ENCODE measurements around the gene PDXK.
"Not testable (repeated sequence)": the region's sequence is repeated elsewhere in the genome, so short reads cannot be mapped to it uniquely, and the experiment has no call there.

Gene PDXK

DNA sequence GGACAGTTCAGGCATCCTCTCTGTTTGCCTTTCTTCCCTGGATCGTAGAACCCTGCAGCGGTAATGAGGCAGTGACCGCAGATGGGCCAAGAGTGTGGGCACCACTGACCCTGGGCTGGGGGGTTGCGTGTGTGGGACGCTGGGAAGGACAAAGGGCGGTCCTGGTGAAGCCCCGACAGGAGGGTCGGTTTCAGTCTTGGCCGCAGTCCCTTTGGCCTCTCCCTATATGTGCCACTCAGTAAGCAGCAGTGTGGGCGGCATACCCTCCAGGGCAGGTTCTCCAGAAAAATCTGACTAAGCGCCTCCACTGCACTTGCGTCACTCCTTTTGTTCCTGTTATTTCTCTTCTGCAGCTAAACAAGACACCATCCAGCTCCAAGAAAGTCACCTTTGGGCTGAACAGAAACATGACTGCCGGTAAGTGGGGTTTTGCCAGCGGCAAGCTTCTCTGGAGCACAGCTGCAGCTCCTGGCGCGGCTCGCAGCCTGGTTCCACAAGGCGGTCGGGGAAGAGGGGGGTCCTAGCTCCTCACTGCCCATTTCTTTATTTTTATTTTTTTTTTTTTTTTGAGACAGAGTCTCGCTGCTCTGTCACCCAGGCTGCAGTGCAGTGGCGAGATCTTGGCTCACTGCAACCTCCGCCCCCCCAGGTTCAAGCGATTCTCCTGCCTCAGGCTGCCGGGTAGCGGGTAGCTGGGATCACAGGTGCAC lies 27.7 kb upstream of the PDXK start:
- no peaks in the 10 kb centered on the region for H3K9me3 Mint-ChIP-seq
- H3K4me1 Mint-ChIP-seq, result no peaks in the 10 kb centered on the region
- ATAC-seq (no peak), DNase-seq (ENCODE audit: low spot score in 2 of 2) (no peak)
- peaks cover 99% of the 10 kb centered on the region for H3K36me3 Mint-ChIP-seq
- no peak overlapping the region for H3K27ac Mint-ChIP-seq
- H3K4me3 Mint-ChIP-seq, result no peak overlapping the region

GRCh38 chr21:43691801-43692200 lies 27.1 kb upstream of the PDXK start:
- no peaks in the 10 kb centered on the region for H3K4me1 Mint-ChIP-seq
- H3K27ac Mint-ChIP-seq, result no peak overlapping the region
- H3K9me3 Mint-ChIP-seq, result no peaks in the 10 kb centered on the region
- ATAC-seq (no peak), DNase-seq (ENCODE audit: low spot score in 2 of 2) (no peak)
- peaks cover 99% of the 10 kb centered on the region for H3K36me3 Mint-ChIP-seq
- no peak overlapping the region for H3K4me3 Mint-ChIP-seq

GRCh38 chr21:43692949-43693348 lies 26.0 kb upstream of the PDXK start:
- Mint-ChIP-seq H3K9me3 (no peaks in the 10 kb centered on the region), H3K4me3 (no peak overlapping the region), H3K27ac (peak overlapping the region; percentile 40), H3K4me1 (no peaks in the 10 kb centered on the region), H3K36me3 (peaks cover 98% of the 10 kb centered on the region)
- ATAC-seq (no peak), DNase-seq (ENCODE audit: low spot score in 2 of 2) (no peak)

DNA sequence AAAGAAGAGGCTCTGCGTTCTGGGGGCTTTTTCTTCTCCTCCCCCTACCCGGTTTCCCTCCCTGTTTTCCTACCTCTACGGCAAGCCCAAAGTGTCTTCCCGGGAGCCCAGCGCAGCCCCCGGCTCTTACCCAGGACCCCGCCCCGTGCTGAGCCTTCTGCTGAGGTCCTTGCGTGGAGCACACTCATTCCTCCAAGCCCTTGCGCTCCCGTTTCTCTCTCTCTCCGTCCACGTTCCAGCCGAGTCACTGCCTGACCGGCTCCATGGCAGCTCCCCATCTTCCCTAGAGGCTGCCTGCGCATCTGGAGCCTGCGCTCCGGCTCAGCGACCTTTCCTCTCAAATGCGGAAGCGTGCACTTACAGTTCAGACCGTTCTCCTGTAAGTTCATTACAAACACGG lies 24.9 kb upstream of the PDXK start:
- Mint-ChIP-seq H3K36me3 (peaks cover 87% of the 10 kb centered on the region), H3K4me3 (no peak overlapping the region), H3K27ac (no peak overlapping the region), H3K9me3 (no peaks in the 10 kb centered on the region), H3K4me1 (peaks cover 2% of the 10 kb centered on the region)
- no peak for DNase-seq (ENCODE audit: low spot score in 2 of 2)
- ATAC-seq, result no peak

DNA sequence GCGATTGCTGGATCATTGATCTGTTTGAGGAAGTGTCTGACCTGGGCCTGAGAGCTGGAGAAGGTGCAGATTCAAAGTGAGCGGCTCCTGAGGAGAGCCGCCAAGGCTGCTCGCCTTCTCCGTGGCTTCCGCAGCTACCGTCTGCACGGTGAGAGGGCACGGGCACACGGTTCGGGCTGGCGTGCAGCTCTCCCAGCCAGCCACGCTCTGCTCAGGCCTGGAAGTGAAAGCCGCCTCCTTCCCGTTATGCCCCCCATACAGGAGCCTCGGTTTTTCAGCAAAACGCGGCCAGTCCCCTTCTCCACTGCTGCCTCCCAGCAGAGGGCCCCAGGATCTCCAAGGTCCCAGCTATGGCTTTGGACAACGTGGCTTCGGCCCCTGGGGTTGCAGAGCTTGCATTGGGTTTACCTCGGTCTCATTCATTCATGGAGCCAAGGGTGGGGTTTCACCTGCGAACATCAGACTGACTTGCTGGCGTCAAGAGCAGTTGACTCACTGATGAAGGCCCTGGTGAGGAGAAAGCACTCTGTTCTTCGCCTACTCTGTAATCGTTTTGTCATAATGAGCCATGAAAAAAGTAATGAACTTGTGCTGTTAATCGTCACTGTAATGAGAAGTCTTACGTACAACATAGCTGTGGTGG lies 24.4 kb upstream of the PDXK start:
- Mint-ChIP-seq H3K4me1 (peaks cover 4% of the 10 kb centered on the region), H3K9me3 (no peaks in the 10 kb centered on the region), H3K4me3 (no peak overlapping the region), H3K36me3 (peaks cover 82% of the 10 kb centered on the region), H3K27ac (no peak overlapping the region)
- ATAC-seq, result no peak
- no peak for DNase-seq (ENCODE audit: low spot score in 2 of 2)

GRCh38 chr21:43696214-43696613 lies 22.7 kb upstream of the PDXK start:
- H3K4me1 Mint-ChIP-seq, result peaks cover 9% of the 10 kb centered on the region
- H3K9me3 Mint-ChIP-seq, result no peaks in the 10 kb centered on the region
- peaks cover 65% of the 10 kb centered on the region for H3K36me3 Mint-ChIP-seq
- DNase-seq (ENCODE audit: low spot score in 2 of 2) (no peak), ATAC-seq (no peak)
- no peak overlapping the region for H3K4me3 Mint-ChIP-seq
- no peak overlapping the region for H3K27ac Mint-ChIP-seq

GRCh38 chr21:43697758-43698643 lies 20.9 kb upstream of the PDXK start:
- Mint-ChIP-seq H3K4me1 (peaks cover 14% of the 10 kb centered on the region), H3K4me3 (no peak overlapping the region), H3K36me3 (peaks cover 47% of the 10 kb centered on the region), H3K9me3 (no peaks in the 10 kb centered on the region), H3K27ac (no peak overlapping the region)
- no peak for ATAC-seq
- DNase-seq (ENCODE audit: low spot score in 2 of 2), result no peak

DNA sequence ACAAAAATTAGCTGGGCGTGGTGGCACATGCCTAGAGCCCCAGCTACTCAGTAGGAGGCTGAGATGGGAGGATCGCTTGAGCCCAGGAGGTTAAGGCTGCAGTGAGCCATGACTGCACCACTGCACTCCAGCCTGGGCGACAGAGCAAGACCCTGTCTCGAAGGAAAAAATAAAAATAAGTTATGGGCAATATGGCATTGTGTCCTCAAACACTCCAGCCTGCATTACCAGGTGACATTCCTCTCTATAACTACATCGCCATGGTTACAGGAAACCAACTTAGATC lies 19.5 kb upstream of the PDXK start:
- H3K4me3 Mint-ChIP-seq; H3K27ac Mint-ChIP-seq; ATAC-seq; DNase-seq (ENCODE audit: low spot score in 2 of 2); H3K9me3 Mint-ChIP-seq: not testable (repeated sequence)
- Mint-ChIP-seq H3K36me3 (peaks cover 34% of the 10 kb centered on the region), H3K4me1 (peaks cover 21% of the 10 kb centered on the region)

DNA sequence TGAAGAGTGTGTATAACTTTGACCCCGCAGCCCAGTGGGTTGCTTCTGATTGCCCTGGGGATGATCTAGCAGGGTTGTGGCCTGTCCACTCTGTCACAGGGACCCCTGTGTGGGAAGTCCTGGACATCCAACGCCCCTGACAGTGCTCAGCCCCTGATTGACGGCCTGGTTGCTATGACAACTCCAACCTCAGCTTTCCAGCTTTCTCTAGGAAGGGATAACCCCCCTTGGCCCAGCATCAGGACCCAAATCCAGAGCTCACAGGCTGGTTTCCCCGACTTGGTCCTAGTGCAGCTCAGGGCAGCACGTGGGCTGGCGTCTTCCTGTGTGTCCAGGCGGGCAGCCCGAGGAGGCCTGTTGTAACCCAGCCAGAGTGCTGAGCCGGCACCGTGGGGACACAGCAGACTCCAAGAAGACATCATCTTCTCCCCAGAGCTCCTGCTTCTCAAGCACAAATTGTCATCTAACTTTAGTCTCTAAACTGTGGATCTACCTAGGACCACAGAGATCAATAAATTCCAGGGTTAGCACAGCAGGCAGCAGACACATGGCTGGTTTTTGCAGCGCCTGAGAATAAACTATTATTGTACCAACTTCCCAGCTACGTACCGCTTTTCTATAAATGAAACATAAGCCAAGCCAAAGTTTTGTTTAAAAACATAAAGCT lies 18.9 kb upstream of the PDXK start:
- Mint-ChIP-seq H3K4me3 (no peak overlapping the region), H3K9me3 (no peaks in the 10 kb centered on the region), H3K4me1 (peaks cover 21% of the 10 kb centered on the region), H3K36me3 (peaks cover 27% of the 10 kb centered on the region), H3K27ac (no peak overlapping the region)
- DNase-seq (ENCODE audit: low spot score in 2 of 2) (no peak), ATAC-seq (no peak)

DNA sequence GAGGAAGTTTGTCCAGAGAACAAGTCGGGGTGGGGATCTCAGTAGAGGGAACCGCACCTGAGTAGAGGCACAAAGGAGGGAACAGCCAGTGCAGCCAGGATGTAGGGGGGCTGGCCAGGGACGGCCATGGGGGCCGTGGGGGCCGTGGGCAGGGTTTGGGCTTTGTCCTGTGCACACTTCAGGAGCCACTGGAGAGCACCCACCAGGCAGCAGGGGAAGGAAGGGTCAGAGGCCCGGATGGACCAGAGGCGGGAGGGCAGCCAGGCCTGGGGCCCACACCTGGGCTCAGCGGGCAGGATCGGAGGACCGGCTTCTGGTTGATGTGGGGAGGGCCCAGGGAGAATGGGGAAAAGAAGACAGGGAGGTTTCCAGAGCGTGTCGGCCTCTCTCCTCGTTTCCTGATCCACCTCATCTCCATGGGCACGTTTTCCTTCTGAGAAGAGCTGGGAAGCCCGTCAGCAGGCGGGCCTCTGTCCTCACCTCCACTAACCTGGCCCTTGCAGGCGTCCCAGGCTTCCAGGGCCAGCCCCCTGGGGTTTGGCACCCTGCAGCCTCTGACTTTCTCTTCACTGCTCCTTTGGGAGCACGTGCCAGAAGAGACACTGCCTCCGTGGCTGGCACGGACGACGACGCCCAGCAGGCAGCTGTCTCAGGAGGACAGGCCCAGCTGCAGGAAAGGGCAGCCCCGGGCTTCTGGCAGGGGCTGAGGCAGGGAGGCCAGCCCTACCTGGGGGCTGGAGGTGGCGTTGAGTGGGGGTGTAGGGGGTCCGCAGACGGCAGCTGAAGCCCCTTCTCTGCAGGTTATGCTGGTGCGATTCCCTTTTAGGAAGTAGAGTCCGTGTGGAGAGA lies 16.8 kb upstream of the PDXK start:
- Mint-ChIP-seq H3K9me3 (no peaks in the 10 kb centered on the region), H3K27ac (no peak overlapping the region), H3K36me3 (peaks cover 6% of the 10 kb centered on the region), H3K4me1 (peaks cover 21% of the 10 kb centered on the region), H3K4me3 (peak overlapping the region; percentile 39)
- ATAC-seq, result no peak
- DNase-seq (ENCODE audit: low spot score in 2 of 2), result no peak

- H3K9me3 Mint-ChIP-seq, result no peaks in the 10 kb centered on the region
- DNase-seq (ENCODE audit: low spot score in 2 of 2) (no peak), ATAC-seq (no peak)
- H3K36me3 Mint-ChIP-seq, result peaks cover under 1% of the 10 kb centered on the region
- no peak overlapping the region for H3K27ac Mint-ChIP-seq
- H3K4me3 Mint-ChIP-seq, result peak overlapping the region; percentile 39
- H3K4me1 Mint-ChIP-seq, result peaks cover 21% of the 10 kb centered on the region
Measured at GRCh38 chr21:43702785-43703034, 16.2 kb upstream of the PDXK start.

DNA sequence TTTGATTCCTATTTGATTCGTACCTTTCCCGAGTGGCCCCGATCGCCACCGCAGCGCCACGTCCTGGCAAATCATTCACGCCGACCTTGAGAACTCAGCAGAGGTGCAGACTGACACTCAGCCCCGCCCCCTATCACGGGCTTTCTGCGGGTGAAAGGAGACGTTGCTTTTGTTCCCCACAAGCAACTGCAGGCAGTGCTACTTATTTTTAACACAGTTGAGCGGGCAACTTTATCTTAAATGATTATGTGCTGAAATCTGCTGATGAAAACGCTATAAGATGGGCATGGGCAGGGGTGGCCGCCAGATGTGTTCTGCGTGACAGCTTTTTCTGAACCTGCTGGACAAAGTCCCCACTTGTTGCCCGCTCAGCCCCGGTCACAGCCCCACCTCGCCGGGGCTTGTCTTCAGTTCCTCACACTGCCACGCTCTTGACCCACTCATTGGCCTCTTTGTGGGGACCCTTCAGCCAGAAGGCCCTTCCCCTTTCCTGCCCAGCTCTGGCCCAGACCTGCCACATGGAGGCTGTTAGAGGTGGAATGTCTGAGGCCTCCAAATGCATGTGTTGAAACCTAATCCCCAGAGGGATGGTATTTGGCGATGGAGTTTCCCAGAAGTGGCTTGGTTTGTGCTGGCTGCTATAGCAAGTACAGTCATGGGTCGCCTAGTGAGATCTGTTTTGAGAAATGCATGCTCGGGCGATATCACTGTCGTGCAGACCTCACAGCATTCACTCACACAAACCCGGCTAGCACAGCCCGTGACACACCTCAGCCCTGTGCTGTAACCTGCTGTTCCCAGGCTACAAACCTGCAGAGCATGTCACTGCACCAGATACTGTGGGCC lies 15.7 kb upstream of the PDXK start:
- Mint-ChIP-seq H3K36me3 (no peaks in the 10 kb centered on the region), H3K27ac (peak overlapping the region; percentile 60), H3K9me3 (no peaks in the 10 kb centered on the region), H3K4me1 (peaks cover 21% of the 10 kb centered on the region), H3K4me3 (peak overlapping the region; percentile 39)
- ATAC-seq (no peak), DNase-seq (ENCODE audit: low spot score in 2 of 2) (no peak)

- Mint-ChIP-seq H3K4me3 (no peak overlapping the region), H3K36me3 (no peaks in the 10 kb centered on the region), H3K9me3 (no peaks in the 10 kb centered on the region), H3K4me1 (peaks cover 11% of the 10 kb centered on the region), H3K27ac (no peak overlapping the region)
- no peak for ATAC-seq
- no peak for DNase-seq (ENCODE audit: low spot score in 2 of 2)
Measured at GRCh38 chr21:43707462-43707861, 11.5 kb upstream of the PDXK start.

DNA sequence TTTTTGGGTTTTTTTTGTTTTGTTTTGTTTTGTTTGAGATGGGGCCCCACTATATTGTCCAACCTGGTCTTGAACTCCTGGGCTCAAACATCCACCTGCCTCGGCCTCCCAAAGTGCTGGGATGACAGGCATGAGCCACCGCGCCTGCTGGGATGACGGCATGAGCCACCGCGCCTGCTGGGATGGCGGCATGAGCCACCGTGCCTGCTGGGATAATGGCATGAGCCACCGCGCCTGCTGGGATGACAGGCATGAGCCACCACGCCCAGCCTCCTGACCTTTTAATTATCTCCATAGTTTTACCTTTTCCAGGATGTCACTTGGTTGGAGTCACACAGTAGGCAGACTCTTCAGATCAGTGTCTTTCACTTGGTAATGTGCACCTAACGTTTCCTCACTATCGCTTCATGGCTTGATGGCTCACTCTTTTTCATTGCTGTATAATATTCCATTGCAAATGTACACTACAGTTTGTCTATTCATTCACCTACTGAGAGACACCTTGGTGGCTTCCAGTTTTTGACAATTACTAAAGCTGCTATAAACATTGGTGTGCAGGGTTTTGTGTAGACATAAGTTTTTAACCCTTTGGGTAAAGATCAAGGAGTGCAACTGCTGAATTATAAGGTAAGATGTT lies 10.1 kb upstream of the PDXK start:
- no peak overlapping the region for H3K4me3 Mint-ChIP-seq

More for the DNA sequence above, 10.1 kb upstream of the PDXK start:
- Mint-ChIP-seq H3K9me3 (no peaks in the 10 kb centered on the region), H3K4me1 (no peaks in the 10 kb centered on the region), H3K36me3 (no peaks in the 10 kb centered on the region), H3K27ac (no peak overlapping the region)
- ATAC-seq, result no peak
- no peak for DNase-seq (ENCODE audit: low spot score in 2 of 2)

All from stimulated activated effector memory CD8-positive, alpha-beta T cell treated with anti-CD3 and anti-CD28 coated beads, Interleukin-12 subunit alpha, Interleukin-12 subunit beta, amount 100 ng/mL, for 72 hours (primary cell).